Astrocyte of the spinal cord (primary cell): ENCODE results near the gene KCNC4.
A peak's percentile ranks its signal among the peaks of the same experiment; 100 is the strongest.

Experiments
- DNase-seq: peaks from one replicate; pipeline ENCODE4 v3.0.0; 2011; ENCODE audit warnings: low read depth, low spot score
- H3K4me3 ChIP-seq: 2 replicates; pipeline ENCODE4 v1.5.1; 2011; ENCODE audit warnings: low read depth, mild to moderate bottlenecking, low read length, moderate library complexity
- in situ Hi-C: cut with HindIII; loops from 2 replicates; pipeline ENCODE4 v1.10.0; 2017; ENCODE audit warnings: low sequenced_read_pairs
- TF ChIP-seq, protein P1 (sequence below): IDR thresholded peaks from 2 replicates; pipeline ENCODE4 v1.5.1; 2012; ENCODE audit warnings: low read depth, mild to moderate bottlenecking, low read length, inconsistent platforms

Gene KCNC4

DNA sequence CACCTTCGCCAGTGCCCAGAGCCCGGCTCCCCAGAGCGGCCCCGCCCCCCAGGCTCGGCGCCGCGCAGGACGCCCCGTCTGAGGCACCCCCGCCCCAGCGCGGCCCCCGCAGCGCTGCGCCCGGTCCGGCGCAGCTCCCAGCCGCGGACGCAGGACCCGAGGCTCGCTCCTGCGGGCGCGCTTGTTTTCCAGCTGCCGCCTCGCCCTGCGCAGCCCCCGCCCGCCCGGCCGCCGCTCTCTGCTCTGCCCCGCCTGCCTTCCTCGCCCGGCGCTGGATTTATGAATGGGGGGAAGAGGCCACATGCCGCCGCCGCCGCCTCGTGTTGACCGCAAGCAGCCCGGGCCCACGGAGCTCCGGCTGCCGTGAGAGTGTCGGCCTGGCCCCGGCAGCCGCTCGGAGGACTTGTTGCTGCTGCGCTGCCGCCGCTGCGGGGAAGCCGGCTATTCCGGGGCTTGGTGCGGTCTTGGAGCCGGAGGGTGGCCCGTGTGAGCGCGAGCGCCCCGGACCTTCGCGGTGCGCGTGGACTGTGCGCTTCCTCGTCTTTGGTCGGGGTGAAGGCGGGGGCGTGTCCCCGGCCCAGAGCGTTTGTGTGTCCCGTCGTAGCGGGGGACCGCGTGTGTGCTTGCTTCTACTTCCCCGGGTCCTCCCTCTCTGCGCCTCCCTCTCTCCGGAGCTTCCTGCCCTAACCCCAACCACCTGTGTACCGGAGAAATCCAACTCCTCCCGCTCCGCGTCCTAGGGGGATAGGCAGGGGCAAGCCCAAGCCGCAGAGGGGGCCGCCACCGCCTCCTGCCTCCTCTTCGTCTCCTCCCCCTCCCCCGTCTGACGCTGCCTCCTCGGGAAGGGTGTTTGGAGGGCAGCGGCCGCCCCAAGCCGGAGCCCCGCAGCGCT lies 736 bp downstream of the KCNC4 start:
- in situ Hi-C loops = no loop called here
- H3K4me3 ChIP-seq = peak overlapping the region; percentile 32
- DNase-seq = peak; percentile 16
- TF ChIP-seq, protein P1, sequence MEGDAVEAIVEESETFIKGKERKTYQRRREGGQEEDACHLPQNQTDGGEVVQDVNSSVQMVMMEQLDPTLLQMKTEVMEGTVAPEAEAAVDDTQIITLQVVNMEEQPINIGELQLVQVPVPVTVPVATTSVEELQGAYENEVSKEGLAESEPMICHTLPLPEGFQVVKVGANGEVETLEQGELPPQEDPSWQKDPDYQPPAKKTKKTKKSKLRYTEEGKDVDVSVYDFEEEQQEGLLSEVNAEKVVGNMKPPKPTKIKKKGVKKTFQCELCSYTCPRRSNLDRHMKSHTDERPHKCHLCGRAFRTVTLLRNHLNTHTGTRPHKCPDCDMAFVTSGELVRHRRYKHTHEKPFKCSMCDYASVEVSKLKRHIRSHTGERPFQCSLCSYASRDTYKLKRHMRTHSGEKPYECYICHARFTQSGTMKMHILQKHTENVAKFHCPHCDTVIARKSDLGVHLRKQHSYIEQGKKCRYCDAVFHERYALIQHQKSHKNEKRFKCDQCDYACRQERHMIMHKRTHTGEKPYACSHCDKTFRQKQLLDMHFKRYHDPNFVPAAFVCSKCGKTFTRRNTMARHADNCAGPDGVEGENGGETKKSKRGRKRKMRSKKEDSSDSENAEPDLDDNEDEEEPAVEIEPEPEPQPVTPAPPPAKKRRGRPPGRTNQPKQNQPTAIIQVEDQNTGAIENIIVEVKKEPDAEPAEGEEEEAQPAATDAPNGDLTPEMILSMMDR = no peak

DNA sequence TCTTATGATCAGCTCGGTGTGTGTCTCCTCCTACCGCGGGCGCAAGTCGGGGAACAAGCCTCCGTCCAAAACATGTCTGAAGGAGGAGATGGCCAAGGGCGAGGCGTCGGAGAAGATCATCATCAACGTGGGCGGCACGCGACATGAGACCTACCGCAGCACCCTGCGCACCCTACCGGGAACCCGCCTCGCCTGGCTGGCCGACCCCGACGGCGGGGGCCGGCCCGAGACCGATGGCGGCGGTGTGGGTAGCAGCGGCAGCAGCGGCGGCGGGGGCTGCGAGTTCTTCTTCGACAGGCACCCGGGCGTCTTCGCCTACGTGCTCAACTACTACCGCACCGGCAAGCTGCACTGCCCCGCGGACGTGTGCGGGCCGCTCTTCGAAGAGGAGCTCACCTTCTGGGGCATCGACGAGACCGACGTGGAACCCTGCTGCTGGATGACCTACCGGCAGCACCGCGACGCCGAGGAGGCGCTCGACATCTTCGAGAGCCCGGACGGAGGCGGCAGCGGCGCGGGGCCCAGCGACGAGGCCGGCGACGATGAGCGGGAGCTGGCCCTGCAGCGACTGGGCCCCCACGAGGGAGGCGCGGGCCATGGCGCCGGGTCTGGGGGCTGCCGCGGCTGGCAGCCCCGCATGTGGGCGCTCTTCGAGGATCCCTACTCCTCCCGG lies 1.5 kb downstream of the KCNC4 start:
- in situ Hi-C loops = no loop called here
- H3K4me3 ChIP-seq = no peak overlapping the region
- TF ChIP-seq, protein P1 = no peak
- DNase-seq = no peak

DNA sequence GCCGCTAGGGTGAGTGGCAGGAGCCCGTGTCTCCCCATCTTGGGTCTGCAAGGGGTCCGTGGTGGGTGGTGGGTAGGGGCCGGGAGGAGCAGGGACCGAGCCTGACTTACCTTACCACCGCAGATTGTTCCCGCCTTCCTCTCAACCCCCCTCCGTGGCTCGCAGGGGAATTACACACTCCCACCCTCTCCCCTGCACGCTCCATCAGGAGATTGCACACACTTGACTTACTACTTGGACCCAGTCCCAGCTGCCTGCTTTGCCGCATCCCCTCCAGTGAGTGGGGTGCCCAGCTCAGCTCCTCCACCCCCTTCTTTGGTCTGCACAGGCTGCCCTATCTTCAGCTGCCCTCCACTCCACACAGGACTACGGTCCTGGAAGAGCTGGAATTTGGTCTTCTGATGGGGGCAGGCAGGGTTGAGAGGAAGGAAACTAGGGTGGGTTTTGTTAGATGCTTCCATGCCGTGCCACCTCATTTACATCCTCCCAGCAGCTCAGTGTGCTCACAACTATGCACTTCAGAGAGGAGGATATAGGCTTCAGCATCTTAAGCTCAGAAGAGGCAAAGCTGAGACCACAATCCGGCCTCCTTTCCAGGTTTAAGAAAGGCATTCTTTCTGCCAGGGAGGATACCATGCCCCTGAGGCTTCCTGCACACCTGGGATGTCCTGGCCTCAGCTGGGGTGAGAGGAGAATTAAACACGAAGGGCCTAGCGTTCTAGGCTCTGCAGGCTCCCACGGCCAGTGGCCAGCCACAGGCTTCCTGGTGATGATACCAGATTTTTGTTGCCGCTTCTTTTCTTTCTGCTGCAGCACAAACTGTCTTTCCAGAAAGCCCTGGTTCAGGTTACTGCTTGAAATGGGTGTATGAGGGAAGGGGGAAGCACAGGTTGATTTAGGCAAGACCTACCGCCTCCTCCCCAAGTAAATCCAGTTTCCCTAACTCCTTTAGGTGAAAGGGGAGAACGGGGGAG lies 2.3 kb downstream of the KCNC4 start:
- TF ChIP-seq, protein P1 = no peak
- in situ Hi-C loops = no loop called here
- no peak for DNase-seq
- H3K4me3 ChIP-seq = no peak overlapping the region

DNA sequence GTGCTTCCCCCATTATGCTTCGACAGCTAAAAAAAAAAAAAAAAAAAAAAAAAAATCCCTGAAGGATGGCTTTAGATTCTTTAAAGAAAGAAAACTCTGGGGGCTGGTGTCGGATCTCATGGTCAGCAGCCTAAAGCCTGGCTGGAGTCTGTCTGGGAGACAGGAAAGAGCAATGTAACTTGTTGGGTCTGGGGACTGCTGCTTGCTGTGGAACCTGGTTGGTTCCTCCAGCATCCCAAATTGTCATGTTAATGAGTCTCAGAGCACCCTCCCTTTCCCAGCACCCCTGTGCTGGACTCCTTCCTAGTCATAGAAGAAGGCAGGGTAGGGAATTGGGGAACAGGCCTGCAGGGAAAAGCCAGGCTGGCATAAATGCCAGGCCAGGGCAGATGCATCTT lies 3.0 kb downstream of the KCNC4 start:
- no peak overlapping the region for H3K4me3 ChIP-seq
- in situ Hi-C loops = no loop called here
- TF ChIP-seq, protein P1 = no peak
- DNase-seq = no peak

DNA sequence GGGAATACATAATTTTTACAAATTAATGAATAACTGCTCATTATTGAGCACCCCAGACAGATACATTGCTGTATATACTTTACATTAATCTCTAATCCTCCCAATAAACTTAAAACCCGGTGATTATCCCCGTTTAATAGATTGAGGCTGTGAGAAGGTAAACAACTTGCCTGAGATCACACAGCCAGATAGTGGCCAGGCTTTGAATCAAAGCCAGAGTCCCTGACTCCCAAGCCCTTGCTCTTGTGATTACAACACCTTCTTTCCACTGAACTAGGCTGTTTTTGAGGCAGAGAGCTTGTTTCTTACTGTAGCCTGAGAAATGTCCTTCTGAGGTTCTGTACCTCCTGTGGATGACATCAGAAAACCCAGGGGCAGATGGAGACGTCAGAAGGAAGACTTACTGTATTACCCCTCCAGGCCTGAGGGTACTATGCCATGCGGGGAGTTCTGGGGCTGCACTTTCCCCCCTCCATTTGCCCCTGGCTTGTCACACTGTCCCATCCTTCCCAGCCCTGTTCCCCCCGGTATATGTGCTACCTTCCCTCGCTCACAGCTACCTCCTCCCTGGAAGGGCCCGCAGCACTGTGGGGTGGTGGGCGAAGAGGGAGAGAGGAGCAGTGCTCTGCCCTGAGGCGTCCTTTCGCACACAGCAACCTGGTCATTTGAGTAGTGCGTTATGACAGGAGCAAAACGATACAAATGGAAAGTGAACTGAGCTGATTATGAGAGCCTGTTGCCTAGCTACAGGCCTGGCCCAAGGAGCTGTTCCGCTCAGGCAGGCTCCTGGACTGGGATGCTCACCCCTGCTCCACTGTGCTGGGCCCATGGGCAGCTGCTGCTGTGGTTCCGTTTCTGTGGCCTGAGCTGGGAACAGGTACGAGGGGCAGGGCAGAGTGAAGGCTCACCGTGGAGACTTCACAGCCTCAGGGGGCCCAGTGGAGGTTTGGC lies 4.6 kb downstream of the KCNC4 start:
- TF ChIP-seq, protein P1 = no peak
- in situ Hi-C loops = no loop called here
- no peak for DNase-seq
- H3K4me3 ChIP-seq = no peak overlapping the region
